HK-2 (cell line): ENCODE measurements around the gene TFCP2L1.

Source experiments
- DNase-seq: peaks from one replicate; pipeline ENCODE4 v3.0.0-alpha.2; 2018; ENCODE audit not compliant: unreplicated experiment

TFCP2L1 gene

GRCh38 chr2:121266543-121267106, 18.4 kb downstream of the TFCP2L1 start:
- no peak for DNase-seq

GRCh38 chr2:121263996-121264715, 20.8 kb downstream of the TFCP2L1 start:
- no peak for DNase-seq

- DNase-seq = no peak
These were observed 24.4 kb downstream of the TFCP2L1 start for GRCh38 chr2:121260370-121261154.

- no peak for DNase-seq
These were observed 27.0 kb downstream of the TFCP2L1 start for GRCh38 chr2:121258051-121258450.

- DNase-seq = no peak
These were observed 27.5 kb downstream of the TFCP2L1 start for GRCh38 chr2:121257480-121257840.

GRCh38 chr2:121256720-121257479, 28.1 kb downstream of the TFCP2L1 start:
- DNase-seq = no peak

GRCh38 chr2:121255358-121255757, 29.6 kb downstream of the TFCP2L1 start:
- DNase-seq = no peak

GRCh38 chr2:121254748-121255147, 30.3 kb downstream of the TFCP2L1 start:
- no peak for DNase-seq

GRCh38 chr2:121253674-121254240, 31.2 kb downstream of the TFCP2L1 start:
- DNase-seq = no peak

GRCh38 chr2:121253021-121253673, 31.9 kb downstream of the TFCP2L1 start:
- no peak for DNase-seq

- no peak for DNase-seq
These were observed 33.5 kb downstream of the TFCP2L1 start for GRCh38 chr2:121251497-121251896.

GRCh38 chr2:121248766-121249343, 36.1 kb downstream of the TFCP2L1 start:
- no peak for DNase-seq

- DNase-seq = no peak
These were observed 37.0 kb downstream of the TFCP2L1 start for GRCh38 chr2:121247971-121248370.

GRCh38 chr2:121247534-121247933, 37.5 kb downstream of the TFCP2L1 start:
- no peak for DNase-seq

- DNase-seq = no peak
These were observed 38.2 kb downstream of the TFCP2L1 start for GRCh38 chr2:121246704-121247255.

- no peak for DNase-seq
These were observed 39.1 kb downstream of the TFCP2L1 start for GRCh38 chr2:121245913-121246312.

- DNase-seq = no peak
These were observed 39.7 kb downstream of the TFCP2L1 start for GRCh38 chr2:121245120-121245820.

GRCh38 chr2:121244616-121245015, 40.4 kb downstream of the TFCP2L1 start:
- DNase-seq = no peak

GRCh38 chr2:121243821-121244460, 41.1 kb downstream of the TFCP2L1 start:
- no peak for DNase-seq

GRCh38 chr2:121242976-121243375, 42.0 kb downstream of the TFCP2L1 start:
- DNase-seq = no peak
